Measurements from ENCODE around the gene ASTN1. TPM values are rescaled to one million over a fixed set of nuclear protein-coding genes. Genes with fewer than 3 reads are reported as not detected.

ASTN1 gene
- total and polyA plus RNA-seq, 2 experiments from 2014 or later = 1.1 TPM; not detected in 1

- no peaks in the 10 kb centered on the region for H3K4me1 ChIP-seq (ENCODE audit: insufficient read depth)
- H3K4me2 ChIP-seq = no peak overlapping the region
- 95% methylated on average over 1 of the region's 1 CpG for WGBS (ENCODE audit: low lambda C conversion rate, missing lambda C conversion rate)
- no peaks in the 10 kb centered on the region for H3K79me2 ChIP-seq
- H3K27ac ChIP-seq = no peak overlapping the region
- H3K36me3 ChIP-seq (replicated peaks; ENCODE audit: insufficient read depth, low read depth) = no peaks in the 10 kb centered on the region
- no peak for DNase-seq (ENCODE audit: low spot score)
- no peak overlapping the region for H2AFZ ChIP-seq
- TF ChIP-seq EZH2phosphoT487 (IDR thresholded peaks at IDR 0.05; ENCODE audit: low read depth, severe bottlenecking, unreplicated experiment) (no peak), EZH2 (IDR thresholded peaks at IDR 0.05; ENCODE audit: borderline replicate concordance) (no peak)
- TF ChIP-seq, protein P1, sequence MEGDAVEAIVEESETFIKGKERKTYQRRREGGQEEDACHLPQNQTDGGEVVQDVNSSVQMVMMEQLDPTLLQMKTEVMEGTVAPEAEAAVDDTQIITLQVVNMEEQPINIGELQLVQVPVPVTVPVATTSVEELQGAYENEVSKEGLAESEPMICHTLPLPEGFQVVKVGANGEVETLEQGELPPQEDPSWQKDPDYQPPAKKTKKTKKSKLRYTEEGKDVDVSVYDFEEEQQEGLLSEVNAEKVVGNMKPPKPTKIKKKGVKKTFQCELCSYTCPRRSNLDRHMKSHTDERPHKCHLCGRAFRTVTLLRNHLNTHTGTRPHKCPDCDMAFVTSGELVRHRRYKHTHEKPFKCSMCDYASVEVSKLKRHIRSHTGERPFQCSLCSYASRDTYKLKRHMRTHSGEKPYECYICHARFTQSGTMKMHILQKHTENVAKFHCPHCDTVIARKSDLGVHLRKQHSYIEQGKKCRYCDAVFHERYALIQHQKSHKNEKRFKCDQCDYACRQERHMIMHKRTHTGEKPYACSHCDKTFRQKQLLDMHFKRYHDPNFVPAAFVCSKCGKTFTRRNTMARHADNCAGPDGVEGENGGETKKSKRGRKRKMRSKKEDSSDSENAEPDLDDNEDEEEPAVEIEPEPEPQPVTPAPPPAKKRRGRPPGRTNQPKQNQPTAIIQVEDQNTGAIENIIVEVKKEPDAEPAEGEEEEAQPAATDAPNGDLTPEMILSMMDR (IDR thresholded peaks at IDR 0.05; ENCODE audit: poor library complexity) = no peak
- H3K9me2 ChIP-seq (replicated peaks; ENCODE audit: insufficient read depth) = no peaks in the 10 kb centered on the region
- no peaks in the 10 kb centered on the region for H3K27me3 ChIP-seq
- no peaks in the 10 kb centered on the region for H4K20me1 ChIP-seq (ENCODE audit: insufficient read depth, poor library complexity, severe bottlenecking)
- H3K9me3 ChIP-seq (ENCODE audit: low read depth) = no peaks in the 10 kb centered on the region
- H3K4me3 ChIP-seq = no peak overlapping the region
Observed at GRCh38 chr1:176989754-176990153, 174.8 kb downstream of the ASTN1 start.

DNA sequence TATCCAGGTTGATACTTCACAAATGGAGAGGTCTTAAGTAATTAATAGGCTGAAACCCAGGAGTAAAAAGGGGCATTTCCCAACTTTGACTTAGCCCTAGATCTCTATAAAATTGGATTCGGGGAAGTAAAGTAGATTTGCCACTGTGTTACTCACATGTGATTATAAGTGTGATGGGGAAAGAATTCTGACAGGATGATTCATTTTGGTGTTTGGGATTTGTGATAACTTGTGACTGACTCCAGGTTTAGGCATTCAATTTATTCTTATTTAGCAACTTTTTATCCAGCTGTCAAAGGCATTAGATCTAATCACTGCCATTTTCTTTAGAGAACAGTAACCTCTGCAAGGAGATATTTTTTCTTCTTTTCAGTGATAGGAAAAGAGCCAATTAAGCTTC is 175.5 kb downstream of the ASTN1 start:
- Histone ChIP-seq H3K36me3 (replicated peaks; ENCODE audit: insufficient read depth, low read depth) (no peaks in the 10 kb centered on the region), H3K4me1 (ENCODE audit: insufficient read depth) (no peaks in the 10 kb centered on the region), H2AFZ (no peak overlapping the region), H3K27me3 (no peaks in the 10 kb centered on the region), H3K4me2 (no peak overlapping the region), H3K9me3 (ENCODE audit: low read depth) (no peaks in the 10 kb centered on the region), H3K27ac (no peak overlapping the region), H4K20me1 (ENCODE audit: insufficient read depth, poor library complexity, severe bottlenecking) (no peaks in the 10 kb centered on the region), H3K9me2 (replicated peaks; ENCODE audit: insufficient read depth) (no peaks in the 10 kb centered on the region), H3K4me3 (no peak overlapping the region), H3K79me2 (no peaks in the 10 kb centered on the region)
- 85% methylated on average over 1 of the region's 1 CpG for WGBS (ENCODE audit: low lambda C conversion rate, missing lambda C conversion rate)
- no peak for TF ChIP-seq EZH2 (IDR thresholded peaks at IDR 0.05; ENCODE audit: borderline replicate concordance)
- no peak for TF ChIP-seq EZH2phosphoT487 (IDR thresholded peaks at IDR 0.05; ENCODE audit: low read depth, severe bottlenecking, unreplicated experiment)
- TF ChIP-seq, protein P1 (IDR thresholded peaks at IDR 0.05; ENCODE audit: poor library complexity) = no peak
- no peak for DNase-seq (ENCODE audit: low spot score)

DNA sequence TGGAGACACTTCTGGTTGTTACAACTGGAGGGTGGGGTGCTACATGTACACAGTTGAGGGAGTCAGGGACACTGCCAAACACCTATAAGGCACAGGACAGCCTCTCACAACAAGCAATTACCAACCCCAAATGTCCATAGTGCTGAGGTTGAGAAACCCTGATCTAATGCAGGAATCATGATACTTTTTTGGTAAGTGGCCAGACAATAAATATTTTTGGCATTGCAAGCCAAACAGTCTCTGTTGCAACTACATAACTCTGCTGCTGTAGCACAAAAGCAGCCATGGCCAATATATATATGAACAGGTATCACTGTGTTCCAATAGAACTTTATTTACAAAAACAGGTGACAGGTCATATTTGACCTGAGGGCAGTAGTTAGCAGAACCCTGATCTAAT is 177.5 kb downstream of the ASTN1 start:
- TF ChIP-seq, protein P1 (IDR thresholded peaks at IDR 0.05; ENCODE audit: poor library complexity) = no peak
- TF ChIP-seq EZH2phosphoT487 (IDR thresholded peaks at IDR 0.05; ENCODE audit: low read depth, severe bottlenecking, unreplicated experiment) (no peak), EZH2 (IDR thresholded peaks at IDR 0.05; ENCODE audit: borderline replicate concordance) (no peak)
- Histone ChIP-seq H2AFZ (no peak overlapping the region), H3K4me3 (no peak overlapping the region), H3K4me2 (no peak overlapping the region), H3K4me1 (ENCODE audit: insufficient read depth) (no peaks in the 10 kb centered on the region), H4K20me1 (ENCODE audit: insufficient read depth, poor library complexity, severe bottlenecking) (no peaks in the 10 kb centered on the region), H3K9me2 (replicated peaks; ENCODE audit: insufficient read depth) (no peaks in the 10 kb centered on the region), H3K79me2 (no peaks in the 10 kb centered on the region), H3K27me3 (no peaks in the 10 kb centered on the region), H3K9me3 (ENCODE audit: low read depth) (no peaks in the 10 kb centered on the region), H3K27ac (no peak overlapping the region), H3K36me3 (replicated peaks; ENCODE audit: insufficient read depth, low read depth) (no peaks in the 10 kb centered on the region)
- DNase-seq (ENCODE audit: low spot score) = no peak

GRCh38 chr1:176983731-176984130 is 180.8 kb downstream of the ASTN1 start:
- Histone ChIP-seq H3K4me3 (no peak overlapping the region), H3K4me2 (no peak overlapping the region), H3K9me3 (ENCODE audit: low read depth) (no peaks in the 10 kb centered on the region), H3K79me2 (no peaks in the 10 kb centered on the region), H3K27me3 (no peaks in the 10 kb centered on the region), H2AFZ (no peak overlapping the region), H3K36me3 (replicated peaks; ENCODE audit: insufficient read depth, low read depth) (no peaks in the 10 kb centered on the region), H3K27ac (no peak overlapping the region), H4K20me1 (ENCODE audit: insufficient read depth, poor library complexity, severe bottlenecking) (no peaks in the 10 kb centered on the region), H3K4me1 (ENCODE audit: insufficient read depth) (no peaks in the 10 kb centered on the region), H3K9me2 (replicated peaks; ENCODE audit: insufficient read depth) (no peaks in the 10 kb centered on the region)
- DNase-seq (ENCODE audit: low spot score) = no peak
- TF ChIP-seq EZH2phosphoT487 (IDR thresholded peaks at IDR 0.05; ENCODE audit: low read depth, severe bottlenecking, unreplicated experiment) (no peak), EZH2 (IDR thresholded peaks at IDR 0.05; ENCODE audit: borderline replicate concordance) (no peak)
- TF ChIP-seq, protein P1 (IDR thresholded peaks at IDR 0.05; ENCODE audit: poor library complexity) = no peak
- WGBS (ENCODE audit: low lambda C conversion rate, missing lambda C conversion rate) = 84% methylated on average over 5 of the region's 5 CpGs
